SU-DHL-6 (cell line): Measurements from ENCODE around the gene SPOCK1.

ENCODE experiments used
- H2AFZ ChIP-seq: fragments of 200-600 bp; sonication (generic); 2 replicates; pipeline ENCODE4 v1.6.1; 2014; ENCODE audit warnings: low read depth, mild to moderate bottlenecking, moderate library complexity, mixed read lengths, antibody characterized with exemption, low read length; ENCODE audit not compliant: severe bottlenecking
- H3F3A ChIP-seq: fragments of 200-600 bp; shearing (Covaris generic); 2 replicates; pipeline ENCODE4 v1.6.0; 2016; ENCODE audit warnings: antibody characterized with exemption, mild to moderate bottlenecking; ENCODE audit not compliant: insufficient read depth
- H3K27ac ChIP-seq: fragments of 200-600 bp; sonication (generic); 2 replicates; pipeline ENCODE4 v1.5.1; 2016; ENCODE audit warnings: low read depth, mild to moderate bottlenecking, low read length, moderate library complexity, mixed read lengths
- H3K27me3 ChIP-seq: fragments of 200-600 bp; sonication (generic), shearing (Covaris generic); 2 replicates; pipeline ENCODE4 v1.6.0; 2014; ENCODE audit warnings: mild to moderate bottlenecking, low read length
- H3K36me3 ChIP-seq: fragments of 200-600 bp; sonication (generic); 2 replicates; pipeline ENCODE4 v1.6.1; 2014; ENCODE audit warnings: mild to moderate bottlenecking, low read length, mixed read lengths
- H3K4me2 ChIP-seq: fragments of 300-600, 200-600 bp; shearing (Covaris generic), sonication (generic); 2 replicates; pipeline ENCODE4 v1.6.0; 2014; ENCODE audit warnings: low read length, low read depth, mild to moderate bottlenecking; ENCODE audit not compliant: poor library complexity, severe bottlenecking
- H3K4me3 ChIP-seq: fragments of 200-600 bp; sonication (generic); 2 replicates; pipeline ENCODE4 v1.5.1; 2014; ENCODE audit warnings: antibody characterized with exemption, low read length, mild to moderate bottlenecking, mixed read lengths; ENCODE audit not compliant: insufficient read depth, poor library complexity, severe bottlenecking
- H3K79me2 ChIP-seq: fragments of 200-600 bp; sonication (generic); 2 replicates; pipeline ENCODE4 v1.6.1; 2014; ENCODE audit warnings: mild to moderate bottlenecking, low read length, moderate library complexity; ENCODE audit not compliant: insufficient read depth
- H3K9ac ChIP-seq: fragments of 200-600 bp; sonication (generic); 2 replicates; pipeline ENCODE4 v1.7.0; 2014; ENCODE audit warnings: mild to moderate bottlenecking, low read length
- H3K9me2 ChIP-seq: fragments of 200-600 bp; sonication (generic); replicated peaks from 2 replicates; pipeline ENCODE4 v1.6.1; 2014; ENCODE audit warnings: low read length; ENCODE audit not compliant: insufficient read depth
- H3K9me3 ChIP-seq: fragments of 200-600 bp; sonication (generic); 2 replicates; pipeline ENCODE4 v1.6.1; 2014; ENCODE audit warnings: low read length, mixed read lengths; ENCODE audit not compliant: insufficient read depth
- H4K20me1 ChIP-seq: fragments of 200-600 bp; sonication (generic); 2 replicates; pipeline ENCODE4 v1.6.1; 2014; ENCODE audit warnings: low read depth, mild to moderate bottlenecking, antibody characterized with exemption, low read length, moderate library complexity, mixed read lengths
- EZH2phosphoT487 ChIP-seq: fragments of 200-600 bp; sonication (generic), shearing (Covaris generic); conservative IDR thresholded peaks from 2 replicates; pipeline ENCODE4 v1.6.1; 2018; ENCODE audit warnings: mild to moderate bottlenecking, antibody characterized with exemption, low read length, moderate library complexity, mixed read lengths
- TF ChIP-seq, protein P1 (sequence below): fragments of 200-600 bp; sonication (generic); IDR thresholded peaks from one replicate; pipeline ENCODE4 v1.5.1; 2017; ENCODE audit warnings: antibody characterized with exemption, mild to moderate bottlenecking, low read length, moderate library complexity; ENCODE audit not compliant: insufficient read depth, poor library complexity, severe bottlenecking

Gene SPOCK1

DNA sequence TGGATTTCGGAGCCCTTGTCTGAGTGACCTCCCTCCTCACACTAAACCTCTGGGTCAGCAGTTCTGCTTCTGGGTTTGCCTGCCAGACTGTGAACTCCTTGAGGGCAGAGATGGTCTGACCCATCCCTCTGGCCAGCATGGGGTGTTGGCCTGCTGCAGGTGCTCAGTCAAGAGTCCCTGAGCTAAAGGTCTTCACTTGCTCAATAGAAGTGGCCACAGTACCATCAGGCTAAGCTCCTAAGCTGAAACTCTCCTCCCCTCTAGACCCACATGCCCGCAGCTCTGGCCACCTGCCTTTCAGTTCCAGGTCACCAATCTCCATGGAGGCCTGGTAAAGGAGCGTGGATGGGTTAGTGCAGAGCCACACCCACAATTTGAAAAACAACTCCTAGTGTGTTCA, 316.6 kb downstream of the SPOCK1 start:
- Histone ChIP-seq H3K9ac (no peak overlapping the region), H4K20me1 (no peaks in the 10 kb centered on the region), H3K9me2 (no peaks in the 10 kb centered on the region), H2AFZ (no peak overlapping the region), H3F3A (no peaks in the 10 kb centered on the region), H3K4me3 (no peak overlapping the region), H3K4me2 (no peak overlapping the region), H3K79me2 (no peaks in the 10 kb centered on the region), H3K27me3 (no peaks in the 10 kb centered on the region), H3K27ac (no peak overlapping the region), H3K9me3 (no peaks in the 10 kb centered on the region), H3K36me3 (no peaks in the 10 kb centered on the region)
- TF ChIP-seq EZH2phosphoT487: no peak
- TF ChIP-seq, protein P1, sequence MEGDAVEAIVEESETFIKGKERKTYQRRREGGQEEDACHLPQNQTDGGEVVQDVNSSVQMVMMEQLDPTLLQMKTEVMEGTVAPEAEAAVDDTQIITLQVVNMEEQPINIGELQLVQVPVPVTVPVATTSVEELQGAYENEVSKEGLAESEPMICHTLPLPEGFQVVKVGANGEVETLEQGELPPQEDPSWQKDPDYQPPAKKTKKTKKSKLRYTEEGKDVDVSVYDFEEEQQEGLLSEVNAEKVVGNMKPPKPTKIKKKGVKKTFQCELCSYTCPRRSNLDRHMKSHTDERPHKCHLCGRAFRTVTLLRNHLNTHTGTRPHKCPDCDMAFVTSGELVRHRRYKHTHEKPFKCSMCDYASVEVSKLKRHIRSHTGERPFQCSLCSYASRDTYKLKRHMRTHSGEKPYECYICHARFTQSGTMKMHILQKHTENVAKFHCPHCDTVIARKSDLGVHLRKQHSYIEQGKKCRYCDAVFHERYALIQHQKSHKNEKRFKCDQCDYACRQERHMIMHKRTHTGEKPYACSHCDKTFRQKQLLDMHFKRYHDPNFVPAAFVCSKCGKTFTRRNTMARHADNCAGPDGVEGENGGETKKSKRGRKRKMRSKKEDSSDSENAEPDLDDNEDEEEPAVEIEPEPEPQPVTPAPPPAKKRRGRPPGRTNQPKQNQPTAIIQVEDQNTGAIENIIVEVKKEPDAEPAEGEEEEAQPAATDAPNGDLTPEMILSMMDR: no peak

DNA sequence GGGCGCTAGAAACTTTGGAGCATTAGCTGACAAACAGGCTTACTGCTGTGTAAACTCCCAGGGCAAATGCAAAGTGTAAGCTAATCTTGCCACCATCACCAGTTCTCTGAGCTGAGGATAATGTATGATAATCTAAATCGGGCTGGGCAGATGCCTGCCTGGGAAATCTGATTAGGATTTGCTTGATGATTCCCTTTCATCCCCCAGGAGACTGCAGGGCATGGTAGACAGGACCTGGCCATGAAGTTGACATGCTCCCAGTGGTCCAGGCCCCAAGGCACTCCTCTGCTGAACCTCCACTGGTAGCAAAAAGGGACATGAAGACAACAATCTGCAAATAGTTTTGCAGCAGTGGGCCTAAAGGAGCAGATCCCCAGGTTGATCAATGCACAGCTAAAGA, 317.5 kb downstream of the SPOCK1 start:
- H3K79me2 ChIP-seq: no peaks in the 10 kb centered on the region
- H4K20me1 ChIP-seq: no peaks in the 10 kb centered on the region
- H3K27ac ChIP-seq: no peak overlapping the region
- H3K9me2 ChIP-seq: no peaks in the 10 kb centered on the region
- H3K27me3 ChIP-seq: no peaks in the 10 kb centered on the region
- H3K9me3 ChIP-seq: no peaks in the 10 kb centered on the region
- no peaks in the 10 kb centered on the region for H3K36me3 ChIP-seq
- no peak overlapping the region for H2AFZ ChIP-seq
- no peaks in the 10 kb centered on the region for H3F3A ChIP-seq
- TF ChIP-seq, protein P1: no peak
- TF ChIP-seq EZH2phosphoT487: no peak
- H3K4me3 ChIP-seq: no peak overlapping the region
- H3K4me2 ChIP-seq: no peak overlapping the region
- no peak overlapping the region for H3K9ac ChIP-seq

DNA sequence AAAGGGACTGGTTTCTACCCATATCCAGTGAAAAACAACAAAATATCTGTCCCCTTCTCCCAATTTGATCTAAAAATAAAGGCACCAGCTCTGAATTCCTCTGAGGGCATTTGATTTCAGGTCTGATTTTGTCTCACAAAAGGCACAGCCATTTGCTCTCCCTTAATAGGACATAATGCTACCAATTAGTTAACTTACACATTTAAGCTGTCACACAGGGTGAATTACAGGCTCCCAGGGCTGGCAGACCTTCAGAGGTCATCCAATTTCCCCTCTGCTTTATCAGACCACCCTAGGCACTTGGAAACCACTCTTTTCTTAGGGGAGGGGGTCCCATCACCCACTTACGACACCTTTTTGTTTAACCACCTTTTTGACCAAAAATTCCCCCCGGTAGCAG, 319.9 kb downstream of the SPOCK1 start:
- H3K4me3 ChIP-seq: no peak overlapping the region
- no peaks in the 10 kb centered on the region for H3K27me3 ChIP-seq
- H3K36me3 ChIP-seq: no peaks in the 10 kb centered on the region
- H3K9me2 ChIP-seq: no peaks in the 10 kb centered on the region
- H3K79me2 ChIP-seq: no peaks in the 10 kb centered on the region
- no peaks in the 10 kb centered on the region for H4K20me1 ChIP-seq
- no peak overlapping the region for H3K4me2 ChIP-seq
- no peaks in the 10 kb centered on the region for H3K9me3 ChIP-seq
- H3F3A ChIP-seq: no peaks in the 10 kb centered on the region
- no peak overlapping the region for H3K27ac ChIP-seq
- H2AFZ ChIP-seq: no peak overlapping the region
- no peak overlapping the region for H3K9ac ChIP-seq
- TF ChIP-seq, protein P1: no peak
- TF ChIP-seq EZH2phosphoT487: no peak
